Measurements from ENCODE around the gene ZMIZ1. TPM values are rescaled to one million over a fixed set of nuclear protein-coding genes. Genes with fewer than 3 reads are reported as not detected.
A peak's percentile ranks its signal among the peaks of the same experiment; 100 is the strongest.

Gene ZMIZ1
- total RNA-seq, 1 experiment from 2014 or later: 34.2 TPM

DNA sequence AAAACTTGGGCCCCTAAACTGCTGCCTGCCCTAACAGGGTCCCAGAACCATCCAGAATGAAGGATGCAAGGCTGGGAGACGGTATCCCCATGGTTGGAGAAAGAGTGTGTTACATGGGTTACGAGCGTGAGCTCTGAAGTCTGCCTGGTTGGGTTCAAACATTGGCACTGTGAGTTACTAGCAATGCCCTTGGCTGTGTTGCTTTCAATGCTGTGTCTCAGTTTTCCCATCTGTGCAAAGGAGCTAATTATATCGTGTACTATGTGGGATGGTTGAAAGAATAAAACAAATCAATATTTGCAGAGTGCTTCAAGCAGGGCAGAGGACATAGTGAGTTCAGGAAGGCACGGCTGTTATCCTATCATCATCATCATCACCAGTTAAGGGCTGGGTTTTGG, 114.7 kb downstream of the ZMIZ1 start:
- in situ Hi-C loops (cut with HindIII; ENCODE audit: low pct_unique_long_range_greater_than_20kb, low sequenced_read_pairs): no loop called here
- POLR2A ChIA-PET: no interaction called here
- DNase-seq (ENCODE audit: low read depth, low spot score): no peak
- no peak for ATAC-seq
- intact Hi-C loops (cut with micrococcal nuclease; ENCODE audit: unreplicated experiment): no loop called here
- CTCF ChIA-PET: interaction anchor here (1.6 kb wide), 1 partner anchor 12 kb away, joined by 6 read pairs; no protein-coding TSS in a partner anchor
- BruUV-seq (replicated peaks): no TSS peak
- Histone ChIP-seq H3K36me3 (ENCODE audit: control insufficient read depth, insufficient read depth, low read length) (no peaks in the 10 kb centered on the region), H3K27me3 (ENCODE audit: control insufficient read depth, insufficient read depth, low read length) (no peaks in the 10 kb centered on the region), H3K4me1 (ENCODE audit: control insufficient read depth, insufficient read depth, low read length) (peaks cover 54% of the 10 kb centered on the region), H3K4me3 (ENCODE audit: low read depth in 2 of 2, low read length in 2 of 2) (no peak overlapping the region), H3K9me3 (ENCODE audit: control insufficient read depth, insufficient read depth, low read depth, low read length) (no peaks in the 10 kb centered on the region), H3K27ac (ENCODE audit: low read length) (peak overlapping the region; percentile 31)
- no peak for TF ChIP-seq POLR2AphosphoS5 (IDR thresholded peaks at IDR 0.05; ENCODE audit: low read depth, low read length)
- no peak for TF ChIP-seq TCF7L2 (IDR thresholded peaks at IDR 0.05; ENCODE audit: low read depth, low read length)
- TF ChIP-seq SIN3A (IDR thresholded peaks at IDR 0.05; ENCODE audit: borderline replicate concordance, insufficient read depth, low read depth, low read length): no peak

GRCh38 chr10:79184145-79184625, 115.4 kb downstream of the ZMIZ1 start:
- peak overlapping the region; percentile 2 for H3K27ac ChIP-seq (ENCODE audit: low read length)
- H3K4me1 ChIP-seq (ENCODE audit: control insufficient read depth, insufficient read depth, low read length): peaks cover 47% of the 10 kb centered on the region
- H3K27me3 ChIP-seq (ENCODE audit: control insufficient read depth, insufficient read depth, low read length): no peaks in the 10 kb centered on the region
- H3K9me3 ChIP-seq (ENCODE audit: control insufficient read depth, insufficient read depth, low read depth, low read length): no peaks in the 10 kb centered on the region
- intact Hi-C loops (cut with micrococcal nuclease; ENCODE audit: unreplicated experiment): no loop called here
- BruUV-seq (replicated peaks): no TSS peak
- in situ Hi-C loops (cut with HindIII; ENCODE audit: low pct_unique_long_range_greater_than_20kb, low sequenced_read_pairs): no loop called here
- DNase-seq (ENCODE audit: low read depth, low spot score): no peak
- TF ChIP-seq TCF7L2 (IDR thresholded peaks at IDR 0.05; ENCODE audit: low read depth, low read length): no peak
- no peak for TF ChIP-seq SIN3A (IDR thresholded peaks at IDR 0.05; ENCODE audit: borderline replicate concordance, insufficient read depth, low read depth, low read length)
- TF ChIP-seq REST (IDR thresholded peaks at IDR 0.05; ENCODE audit: insufficient read depth in 1 of 2, low read depth in 2 of 2, low read length in 1 of 2): no peak
- TF ChIP-seq, protein P1, sequence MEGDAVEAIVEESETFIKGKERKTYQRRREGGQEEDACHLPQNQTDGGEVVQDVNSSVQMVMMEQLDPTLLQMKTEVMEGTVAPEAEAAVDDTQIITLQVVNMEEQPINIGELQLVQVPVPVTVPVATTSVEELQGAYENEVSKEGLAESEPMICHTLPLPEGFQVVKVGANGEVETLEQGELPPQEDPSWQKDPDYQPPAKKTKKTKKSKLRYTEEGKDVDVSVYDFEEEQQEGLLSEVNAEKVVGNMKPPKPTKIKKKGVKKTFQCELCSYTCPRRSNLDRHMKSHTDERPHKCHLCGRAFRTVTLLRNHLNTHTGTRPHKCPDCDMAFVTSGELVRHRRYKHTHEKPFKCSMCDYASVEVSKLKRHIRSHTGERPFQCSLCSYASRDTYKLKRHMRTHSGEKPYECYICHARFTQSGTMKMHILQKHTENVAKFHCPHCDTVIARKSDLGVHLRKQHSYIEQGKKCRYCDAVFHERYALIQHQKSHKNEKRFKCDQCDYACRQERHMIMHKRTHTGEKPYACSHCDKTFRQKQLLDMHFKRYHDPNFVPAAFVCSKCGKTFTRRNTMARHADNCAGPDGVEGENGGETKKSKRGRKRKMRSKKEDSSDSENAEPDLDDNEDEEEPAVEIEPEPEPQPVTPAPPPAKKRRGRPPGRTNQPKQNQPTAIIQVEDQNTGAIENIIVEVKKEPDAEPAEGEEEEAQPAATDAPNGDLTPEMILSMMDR (IDR thresholded peaks at IDR 0.05): no peak
- TF ChIP-seq POLR2AphosphoS5 (IDR thresholded peaks at IDR 0.05; ENCODE audit: low read depth, low read length): no peak
- no peak overlapping the region for H3K4me3 ChIP-seq (ENCODE audit: low read depth in 2 of 2, low read length in 2 of 2)
- ATAC-seq: peak; percentile 88
- H3K36me3 ChIP-seq (ENCODE audit: control insufficient read depth, insufficient read depth, low read length): no peaks in the 10 kb centered on the region
- ChIA-PET CTCF (interaction anchor here (0.7 to 1.6 kb wide), 2 partner anchors 11 to 79 kb away, joined by 3 to 6 read pairs; no protein-coding TSS in a partner anchor), POLR2A (interaction anchor here (0.6 kb wide), 1 partner anchor 1997 kb away, joined by 3 read pairs; no protein-coding TSS in a partner anchor)

DNA sequence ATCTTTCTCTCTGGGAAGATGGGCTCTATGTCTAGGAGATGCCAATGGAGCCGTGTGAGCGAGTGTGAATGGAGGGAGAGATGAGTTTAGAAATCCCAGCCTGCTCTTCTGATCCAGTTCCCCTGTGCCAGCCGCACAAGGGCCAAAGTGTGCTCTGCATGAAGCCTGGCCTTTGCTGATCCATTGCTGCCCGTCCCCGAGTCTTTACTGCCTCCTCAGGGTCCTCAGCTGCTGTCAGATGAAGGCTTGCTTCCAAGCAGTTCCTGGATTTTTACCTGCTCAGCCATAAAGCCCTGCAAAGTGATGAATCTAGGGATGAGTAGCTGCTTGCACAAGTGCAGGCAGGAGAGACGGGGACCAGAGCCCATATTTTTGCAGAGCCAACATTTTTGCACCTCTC, 115.9 kb downstream of the ZMIZ1 start:
- in situ Hi-C loops (cut with HindIII; ENCODE audit: low pct_unique_long_range_greater_than_20kb, low sequenced_read_pairs) (no loop called here), intact Hi-C loops (cut with micrococcal nuclease; ENCODE audit: unreplicated experiment) (no loop called here)
- DNase-seq (ENCODE audit: low read depth, low spot score) (no peak), ATAC-seq (no peak)
- ChIA-PET CTCF (interaction anchor here (0.7 kb wide), 1 partner anchor 80 kb away, joined by 3 read pairs; no protein-coding TSS in a partner anchor), POLR2A (no interaction called here)
- Histone ChIP-seq H3K4me1 (ENCODE audit: control insufficient read depth, insufficient read depth, low read length) (peaks cover 47% of the 10 kb centered on the region), H3K27ac (ENCODE audit: low read length) (peak overlapping the region; percentile 2; the same call in 1 of the 2 replicates), H3K4me3 (ENCODE audit: low read depth in 2 of 2, low read length in 2 of 2) (no peak overlapping the region), H3K9me3 (ENCODE audit: control insufficient read depth, insufficient read depth, low read depth, low read length) (no peaks in the 10 kb centered on the region), H3K36me3 (ENCODE audit: control insufficient read depth, insufficient read depth, low read length) (no peaks in the 10 kb centered on the region), H3K27me3 (ENCODE audit: control insufficient read depth, insufficient read depth, low read length) (no peaks in the 10 kb centered on the region)
- no TSS peak for BruUV-seq (replicated peaks)
- TF ChIP-seq SIN3A (IDR thresholded peaks at IDR 0.05; ENCODE audit: borderline replicate concordance, insufficient read depth, low read depth, low read length): no peak
- TF ChIP-seq TCF7L2 (IDR thresholded peaks at IDR 0.05; ENCODE audit: low read depth, low read length): no peak
- TF ChIP-seq, protein P1 (IDR thresholded peaks at IDR 0.05): no peak
- TF ChIP-seq REST (IDR thresholded peaks at IDR 0.05; ENCODE audit: insufficient read depth in 1 of 2, low read depth in 2 of 2, low read length in 1 of 2): no peak
- no peak for TF ChIP-seq POLR2AphosphoS5 (IDR thresholded peaks at IDR 0.05; ENCODE audit: low read depth, low read length)
